Measurements from ENCODE around the gene CEND1.

Gene CEND1

GRCh38 chr11:811446-812245, 21.8 kb upstream of the CEND1 start:
- no peak for DNase-seq (ENCODE audit: low spot score)

- no peak for DNase-seq (ENCODE audit: low spot score)
Measured at GRCh38 chr11:810040-810567, 20.2 kb upstream of the CEND1 start.

GRCh38 chr11:809287-810039, 19.6 kb upstream of the CEND1 start, which contains the start of gene RPLP2:
Gene RPLP2, plus strand, starts transcription at chr11:809967. Its CDS starts 268 bp downstream, at chr11:810235.
- peak; percentile 96 for DNase-seq (ENCODE audit: low spot score)

GRCh38 chr11:808427-809286, 18.8 kb upstream of the CEND1 start:
- DNase-seq (ENCODE audit: low spot score): peak; percentile 32

GRCh38 chr11:804599-804964, 14.7 kb upstream of the CEND1 start:
- DNase-seq (ENCODE audit: low spot score): no peak

GRCh38 chr11:803770-804598, 14.1 kb upstream of the CEND1 start:
- DNase-seq (ENCODE audit: low spot score): no peak

- DNase-seq (ENCODE audit: low spot score): no peak
Measured at GRCh38 chr11:803467-803742, 13.5 kb upstream of the CEND1 start.

- no peak for DNase-seq (ENCODE audit: low spot score)
Measured at GRCh38 chr11:802693-803466, 13.0 kb upstream of the CEND1 start.

GRCh38 chr11:802018-802617, 12.2 kb upstream of the CEND1 start:
- no peak for DNase-seq (ENCODE audit: low spot score)

- DNase-seq (ENCODE audit: low spot score): no peak
Measured at GRCh38 chr11:801097-801780, 11.3 kb upstream of the CEND1 start.

- no peak for DNase-seq (ENCODE audit: low spot score)
Measured at GRCh38 chr11:800473-800872, 10.6 kb upstream of the CEND1 start.

GRCh38 chr11:799641-800316, 9.9 kb upstream of the CEND1 start:
- DNase-seq (ENCODE audit: low spot score): no peak

- DNase-seq (ENCODE audit: low spot score): peak; percentile 78
Measured at GRCh38 chr11:798093-798713, 8.3 kb upstream of the CEND1 start, which contains the start of gene SLC25A22. Gene SLC25A22, minus strand, starts transcription at chr11:798281. Its CDS starts 3,275 bp downstream, at chr11:795006.

GRCh38 chr11:797296-798092, 7.6 kb upstream of the CEND1 start:
- peak; percentile 81 for DNase-seq (ENCODE audit: low spot score)

GRCh38 chr11:796565-797295, 6.8 kb upstream of the CEND1 start:
- DNase-seq (ENCODE audit: low spot score): no peak

GRCh38 chr11:795634-796564, 6.0 kb upstream of the CEND1 start:
- peak; percentile 82 for DNase-seq (ENCODE audit: low spot score)

All from CD4-positive, alpha-beta T cell treated with Interleukin-15 for 4 hours (primary cell).